Natural killer cell (primary cell): ENCODE measurements around the gene GRIN2D. TPM values are rescaled to one million over a fixed set of nuclear protein-coding genes. Genes with fewer than 3 reads are reported as not detected.

Source experiments
- ATAC-seq, 3 donors: fragments of 150-1000 bp in 2 of 3; fragments of 200-7000 bp in 1 of 3; cut with Tn5 transposase; 1 replicate in 1 of 3; 2 replicates in 2 of 3; pipeline ENCODE4 v1.10.0; 2021; ENCODE audit warnings: mild to moderate bottlenecking in 2 of 3, moderate library complexity in 2 of 3
- DNase-seq, 2 donors: peaks; one replicate each; pipeline versions ENCODE4 v3.0.0 to v3.0.0-alpha.2; 2013 to 2021; ENCODE audit warnings: mixed read lengths in 1 of 2
- H3K27ac ChIP-seq: one replicate; pipeline ENCODE4 v1.5.1; 2013; ENCODE audit warnings: mild to moderate bottlenecking, low read length
- H3K27me3 ChIP-seq: one replicate; pipeline ENCODE4 v1.6.1; 2013; ENCODE audit warnings: low read length; ENCODE audit not compliant: control insufficient read depth, insufficient read depth
- H3K36me3 ChIP-seq: one replicate; pipeline ENCODE4 v1.6.1; 2013; ENCODE audit warnings: low read length; ENCODE audit not compliant: control insufficient read depth, insufficient read depth
- H3K4me1 ChIP-seq: one replicate; pipeline ENCODE4 v1.6.1; 2013; ENCODE audit warnings: low read length; ENCODE audit not compliant: control insufficient read depth, insufficient read depth
- H3K4me3 ChIP-seq: one replicate; pipeline ENCODE4 v1.5.1; 2013; ENCODE audit warnings: low read length
- H3K9me3 ChIP-seq: one replicate; pipeline ENCODE4 v1.6.1; 2013; ENCODE audit warnings: low read length; ENCODE audit not compliant: control insufficient read depth, insufficient read depth
- H3K27ac Mint-ChIP-seq, 2 donors: one replicate each; pipeline ENCODE4 v1.8.0; 2022; ENCODE audit warnings: mild to moderate bottlenecking in 2 of 2, mixed read lengths in 2 of 2, moderate library complexity in 1 of 2
- H3K27me3 Mint-ChIP-seq, 2 donors: one replicate each; pipeline ENCODE4 v1.8.0; 2022; ENCODE audit warnings: low read depth in 2 of 2, mixed read lengths in 2 of 2
- H3K36me3 Mint-ChIP-seq: one replicate; pipeline ENCODE4 v1.8.0; 2022; ENCODE audit warnings: mixed read lengths
- H3K4me1 Mint-ChIP-seq, 2 donors: one replicate each; pipeline ENCODE4 v1.8.0; 2022; ENCODE audit warnings: mixed read lengths in 2 of 2
- H3K4me3 Mint-ChIP-seq: one replicate; pipeline ENCODE4 v1.8.0; 2022; ENCODE audit warnings: mild to moderate bottlenecking, moderate library complexity, mixed read lengths
- H3K9me3 Mint-ChIP-seq, 2 donors: one replicate each; pipeline ENCODE4 v1.8.0; 2022; ENCODE audit warnings: mixed read lengths in 2 of 2
- CTCF ChIP-seq: fragments of 200-600 bp; IDR thresholded peaks from one replicate; pipeline ENCODE4 v1.8.0; 2022; ENCODE audit warnings: antibody characterized with exemption
- WGBS: methylation state at CpG from one replicate; pipeline ENCODE4 v1.1.7; 2013; ENCODE audit warnings: missing lambda C conversion rate; ENCODE audit not compliant: insufficient coverage; 5-methylcytosine and 5-hydroxymethylcytosine counted together
- intact Hi-C: fragments of 100-400 bp; cut with micrococcal nuclease; formaldehyde crosslinking; loops from one replicate; pipeline ENCODE4 v1.14.2; 2022
- total RNA-seq, 4 donors: library from RNA; stranded (reverse); fragments of 120-200 nt in 1 of 4; gene quantifications; one replicate each; pipeline versions ENCODE4 v1.2.3 to v1.2.4, GENCODE V29; 2013 to 2022

Gene GRIN2D
- total RNA-seq, 3 donors from 2014 or later (not counting 1 experiment from before 2014, with no cell fraction given) = 0.05 to 0.28 (median 0.07) TPM

- Mint-ChIP-seq H3K4me1 (peaks cover 26 to 67% of the 10 kb centered on the region in 2 donors), H3K27ac (peak overlapping the region in 1 of 2 donors; percentile 44), H3K36me3 (no peaks in the 10 kb centered on the region), H3K27me3 (peaks cover 12 to 43% of the 10 kb centered on the region in 2 donors), H3K9me3 (peaks cover 0 to 2% of the 10 kb centered on the region in 2 donors), H3K4me3 (no peak overlapping the region)
- no peak for ATAC-seq
- DNase-seq = peak in 1 of 2 donors; percentile 32
- peaks cover 69% of the 10 kb centered on the region for H3K4me1 ChIP-seq
- H3K36me3 ChIP-seq = no peaks in the 10 kb centered on the region
- no peak for TF ChIP-seq CTCF
- no peak overlapping the region for H3K27ac ChIP-seq
- intact Hi-C loops = loop anchor here (1.0 kb wide), 1 partner anchor 27 kb away; no protein-coding TSS in a partner anchor
- H3K4me3 ChIP-seq = no peak overlapping the region
- no peaks in the 10 kb centered on the region for H3K9me3 ChIP-seq
- 3% methylated on average over 27 of the region's 38 CpGs for WGBS
- H3K27me3 ChIP-seq = peaks cover 37% of the 10 kb centered on the region
These were observed 1.1 kb downstream of the GRIN2D start for GRCh38 chr19:48394331-48395169.

GRCh38 chr19:48395170-48395455 lies 1.6 kb downstream of the GRIN2D start:
- peaks cover 71% of the 10 kb centered on the region for H3K4me1 ChIP-seq
- no peaks in the 10 kb centered on the region for H3K36me3 ChIP-seq
- Mint-ChIP-seq H3K27ac (peak overlapping the region in 1 of 2 donors; percentile 24), H3K36me3 (no peaks in the 10 kb centered on the region), H3K4me1 (peaks cover 31 to 71% of the 10 kb centered on the region in 2 donors), H3K27me3 (peaks cover 12 to 43% of the 10 kb centered on the region in 2 donors), H3K9me3 (peaks cover 0 to 3% of the 10 kb centered on the region in 2 donors), H3K4me3 (no peak overlapping the region)
- 11% methylated on average over 5 of the region's 6 CpGs for whole genome bisulfite sequencing
- no peak for TF ChIP-seq CTCF
- no peaks in the 10 kb centered on the region for H3K9me3 ChIP-seq
- peak in 1 of 2 donors; percentile 23 for DNase-seq
- intact Hi-C loops = no loop called here
- no peak overlapping the region for H3K27ac ChIP-seq
- H3K4me3 ChIP-seq = no peak overlapping the region
- H3K27me3 ChIP-seq = peaks cover 37% of the 10 kb centered on the region
- ATAC-seq = no peak

- Histone ChIP-seq H3K4me3 (no peak overlapping the region), H3K27ac (no peak overlapping the region), H3K4me1 (peaks cover 71% of the 10 kb centered on the region), H3K36me3 (no peaks in the 10 kb centered on the region), H3K9me3 (no peaks in the 10 kb centered on the region), H3K27me3 (peaks cover 37% of the 10 kb centered on the region)
- intact Hi-C loops = no loop called here
- 19% methylated on average over 8 of the region's 9 CpGs for WGBS
- Mint-ChIP-seq H3K9me3 (peaks cover 0 to 3% of the 10 kb centered on the region in 2 donors), H3K4me3 (peak overlapping the region; percentile 21), H3K4me1 (peaks cover 30 to 67% of the 10 kb centered on the region in 2 donors), H3K27me3 (peaks cover 12 to 43% of the 10 kb centered on the region in 2 donors), H3K36me3 (no peaks in the 10 kb centered on the region), H3K27ac (peak overlapping the region in 1 of 2 donors; percentile 24)
- TF ChIP-seq CTCF = no peak
- ATAC-seq (no peak), DNase-seq (peak in 1 of 2 donors; percentile 30)
These were observed 2.0 kb downstream of the GRIN2D start for GRCh38 chr19:48395499-48395898.
